PFSK-1 (cell line): ENCODE measurements around the gene MAPK7.

Source experiments
- POLR2AphosphoS5 ChIP-seq: IDR thresholded peaks from 2 replicates; pipeline ENCODE4 v1.6.1; 2012; ENCODE audit warnings: low read depth, mild to moderate bottlenecking, control low read depth, low read length, moderate library complexity
- SIN3A ChIP-seq: IDR thresholded peaks from 2 replicates; pipeline ENCODE4 v1.6.1; 2012; ENCODE audit warnings: mild to moderate bottlenecking, low read length, moderate library complexity, borderline replicate concordance; ENCODE audit not compliant: insufficient read depth
- TAF1 ChIP-seq: IDR thresholded peaks from 2 replicates; pipeline ENCODE4 v1.6.1; 2012; ENCODE audit warnings: low read length, control low read depth, borderline replicate concordance; ENCODE audit not compliant: insufficient read depth

DNA sequence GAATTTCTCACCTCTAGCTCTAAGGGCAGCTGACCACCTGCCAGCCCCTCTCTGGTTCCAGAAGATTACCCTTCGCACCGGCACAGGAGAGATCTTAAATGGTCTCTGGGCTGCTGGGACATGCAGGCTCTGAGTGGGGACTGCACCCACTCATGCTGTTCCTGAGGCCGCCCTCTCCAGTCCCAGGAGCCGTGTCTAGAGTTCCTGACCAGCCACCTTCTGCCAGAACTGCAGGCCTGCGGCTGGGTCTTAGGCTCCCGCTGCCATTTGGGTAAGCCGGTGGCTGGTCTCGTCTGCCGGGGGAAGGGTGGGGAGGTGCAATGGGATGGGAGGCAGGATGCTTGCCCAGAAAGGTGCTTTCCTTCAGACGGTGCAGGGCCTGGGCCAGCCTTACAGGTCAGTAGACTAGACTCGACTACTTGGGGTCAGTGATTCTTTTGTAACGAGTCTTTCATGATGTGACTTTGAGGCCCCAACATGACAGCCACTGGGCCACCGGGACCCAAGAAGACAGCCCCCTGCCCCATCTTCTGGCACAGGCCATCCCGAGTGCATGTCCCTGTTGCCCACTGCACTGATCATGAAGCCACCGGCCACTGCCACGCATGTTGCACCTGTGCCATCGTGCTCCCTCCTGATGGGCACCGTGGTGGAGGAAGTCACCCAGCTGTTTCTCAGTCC is 42.2 kb upstream of the MAPK7 start:
- TF ChIP-seq POLR2AphosphoS5 = no peak
- TF ChIP-seq SIN3A = no peak
- no peak for TF ChIP-seq TAF1
